Measurements from ENCODE around the gene TANGO6.

Gene TANGO6

GRCh38 chr16:69114976-69115355, 271.6 kb downstream of the TANGO6 start:
- TF ChIP-seq CTCF (IDR thresholded peaks at IDR 0.05; ENCODE audit: control extremely low read depth, extremely low read depth, low read depth, missing control alignments), result no peak
- ChIA-PET CTCF (interaction anchor here (2.2 to 4.1 kb wide), 3 partner anchors 10 to 170 kb away, joined by 10 to 18 read pairs (median 14); no protein-coding TSS in a partner anchor), POLR2A (interaction anchor here (0.6 kb wide), 1 partner anchor 16 kb away, joined by 3 read pairs; no protein-coding TSS in a partner anchor)
- no peak for DNase-seq (ENCODE audit: extremely low spot score)

- CTCF ChIA-PET, result interaction anchor here (2.2 to 4.1 kb wide), 3 partner anchors 9 to 170 kb away, joined by 10 to 18 read pairs (median 14); no protein-coding TSS in a partner anchor
- TF ChIP-seq CTCF (IDR thresholded peaks at IDR 0.05; ENCODE audit: control extremely low read depth, extremely low read depth, low read depth, missing control alignments), result no peak
- no peak for DNase-seq (ENCODE audit: extremely low spot score)
- POLR2A ChIA-PET, result no interaction called here
These were observed 272.0 kb downstream of the TANGO6 start for GRCh38 chr16:69115361-69115760.

GRCh38 chr16:69115837-69116236, 272.5 kb downstream of the TANGO6 start:
- ChIA-PET CTCF (interaction anchor here (2.2 to 4.1 kb wide), 2 partner anchors 9 to 15 kb away, joined by 10 to 14 read pairs; no protein-coding TSS in a partner anchor), POLR2A (no interaction called here)
- no peak for TF ChIP-seq CTCF (IDR thresholded peaks at IDR 0.05; ENCODE audit: control extremely low read depth, extremely low read depth, low read depth, missing control alignments)
- DNase-seq (ENCODE audit: extremely low spot score), result no peak

- no peak for DNase-seq (ENCODE audit: extremely low spot score)
- CTCF ChIA-PET, result interaction anchor here (2.2 to 4.1 kb wide), 2 partner anchors 8 to 16 kb away, joined by 10 to 14 read pairs; no protein-coding TSS in a partner anchor
- POLR2A ChIA-PET, result no interaction called here
- no peak for TF ChIP-seq CTCF (IDR thresholded peaks at IDR 0.05; ENCODE audit: control extremely low read depth, extremely low read depth, low read depth, missing control alignments)
These were observed 273.0 kb downstream of the TANGO6 start for GRCh38 chr16:69116256-69116875.

- POLR2A ChIA-PET, result no interaction called here
- CTCF ChIA-PET, result interaction anchor here (0.9 to 4.1 kb wide), 4 partner anchors 8 to 590 kb away, joined by 3 to 10 read pairs (median 6); no protein-coding TSS in a partner anchor
- no peak for TF ChIP-seq CTCF (IDR thresholded peaks at IDR 0.05; ENCODE audit: control extremely low read depth, extremely low read depth, low read depth, missing control alignments)
These were observed 273.6 kb downstream of the TANGO6 start for GRCh38 chr16:69116906-69117305.

GRCh38 chr16:69118468-69118867, 275.1 kb downstream of the TANGO6 start:
- POLR2A ChIA-PET, result interaction anchor here (0.5 kb wide), 1 partner anchor 11 kb away, joined by 8 read pairs; no protein-coding TSS in a partner anchor
- no peak for DNase-seq (ENCODE audit: extremely low spot score)
- CTCF ChIA-PET, result interaction anchor here (1.0 to 4.1 kb wide), 8 partner anchors 10 to 271 kb away, joined by 3 to 10 read pairs (median 4); partner anchors contain the start of gene HAS3
- TF ChIP-seq CTCF (IDR thresholded peaks at IDR 0.05; ENCODE audit: control extremely low read depth, extremely low read depth, low read depth, missing control alignments), result no peak

More at GRCh38 chr16:69116906-69117305, 273.6 kb downstream of the TANGO6 start:
- DNase-seq (ENCODE audit: extremely low spot score), result no peak
